Raji (cell line): ENCODE results near the gene SLC39A10.

Experiments
- POLR2A ChIP-seq: IDR thresholded peaks from 2 replicates; pipeline ENCODE4 v1.6.1; 2011; ENCODE audit warnings: low read depth, low read length, control low read depth; ENCODE audit not compliant: insufficient read depth

The SLC39A10 gene

DNA sequence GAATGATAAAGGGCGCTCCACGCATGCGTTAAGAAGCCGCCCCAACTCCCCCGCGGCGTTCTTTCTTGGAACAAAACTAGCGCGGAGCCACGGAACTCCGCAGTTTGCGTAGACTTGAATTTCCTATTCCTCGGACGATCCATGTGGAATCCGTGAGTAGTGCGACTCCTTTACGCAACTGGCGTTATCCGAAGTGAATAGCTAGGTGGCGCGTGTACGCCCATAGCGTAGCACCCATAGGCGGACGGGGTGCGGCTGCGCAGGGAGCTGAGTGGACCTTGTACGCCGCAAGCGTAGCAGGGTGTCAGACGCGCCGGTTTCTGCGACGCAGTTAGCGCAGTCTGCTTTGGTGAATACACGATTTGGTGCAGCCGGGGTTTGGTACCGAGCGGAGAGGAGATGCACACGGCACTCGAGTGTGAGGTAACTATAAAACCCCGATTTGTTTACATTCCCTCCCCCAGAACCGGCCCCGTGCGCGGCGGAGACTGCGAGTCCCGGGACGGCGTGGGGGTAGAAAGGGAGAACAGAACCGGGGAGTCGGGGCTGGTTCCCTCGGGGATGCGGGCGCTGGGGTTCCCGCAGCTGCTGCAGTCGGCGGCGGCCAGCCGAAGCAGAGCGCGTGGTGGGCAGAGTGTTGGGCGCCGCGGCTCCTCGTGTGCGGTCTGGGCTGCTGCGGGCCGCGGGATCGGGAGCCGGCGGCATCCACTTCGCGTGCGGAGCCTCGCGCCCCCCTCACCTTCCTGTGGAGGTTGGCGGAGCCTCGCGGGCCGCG lies at the start of gene SLC39A10:
TSS of gene SLC39A10 (plus strand) at position 368 of the 775 bp plus-strand sequence. CDS start 22,817 bp downstream, outside the sequence.
- TF ChIP-seq POLR2A = peak; percentile 84

- no peak for TF ChIP-seq POLR2A
These were observed 48.1 kb upstream of the SLC39A10 start for GRCh38 chr2:195608768-195609454.

- TF ChIP-seq POLR2A = no peak
These were observed 46.3 kb upstream of the SLC39A10 start for GRCh38 chr2:195610717-195611116.

GRCh38 chr2:195612611-195613495 lies 44.2 kb upstream of the SLC39A10 start:
- TF ChIP-seq POLR2A = no peak

DNA sequence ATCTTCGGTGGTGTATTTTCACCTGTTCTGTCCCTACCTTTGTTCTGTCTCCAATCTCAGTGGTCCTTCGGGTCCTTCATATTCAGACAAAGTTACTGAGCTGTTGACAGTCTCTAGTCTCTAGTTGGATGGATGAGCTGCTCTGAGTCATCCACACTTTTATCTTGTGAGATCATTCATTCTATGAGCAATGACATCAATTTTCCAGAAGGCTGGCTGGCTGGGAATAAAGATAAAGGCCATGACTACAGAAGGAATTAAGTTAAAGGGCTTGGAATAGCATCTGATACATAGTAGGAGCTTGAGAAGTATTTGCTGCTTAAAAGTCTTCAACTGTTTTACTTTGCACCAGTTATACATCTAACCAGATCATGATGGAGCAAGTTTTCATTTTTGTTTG lies 43.1 kb upstream of the SLC39A10 start:
- TF ChIP-seq POLR2A = no peak

DNA sequence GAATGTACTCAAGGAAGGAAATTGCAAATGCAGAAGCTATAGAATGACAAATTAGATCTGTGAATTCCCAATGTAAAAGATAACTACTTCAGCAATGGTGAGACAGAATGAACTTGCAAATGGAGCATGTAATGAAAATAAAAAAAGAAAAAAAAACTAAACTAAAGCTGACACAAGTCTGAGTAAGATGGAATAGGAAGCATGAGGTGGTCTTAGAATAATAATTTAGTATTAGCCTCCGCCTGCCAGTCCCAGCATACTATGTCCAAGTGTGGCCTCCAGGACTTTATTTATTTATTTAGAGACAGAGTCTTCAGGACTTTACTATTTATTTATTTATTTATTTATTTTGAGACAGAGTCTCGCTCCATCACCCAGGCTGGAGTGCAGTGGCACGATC lies 37.4 kb upstream of the SLC39A10 start:
- no peak for TF ChIP-seq POLR2A

DNA sequence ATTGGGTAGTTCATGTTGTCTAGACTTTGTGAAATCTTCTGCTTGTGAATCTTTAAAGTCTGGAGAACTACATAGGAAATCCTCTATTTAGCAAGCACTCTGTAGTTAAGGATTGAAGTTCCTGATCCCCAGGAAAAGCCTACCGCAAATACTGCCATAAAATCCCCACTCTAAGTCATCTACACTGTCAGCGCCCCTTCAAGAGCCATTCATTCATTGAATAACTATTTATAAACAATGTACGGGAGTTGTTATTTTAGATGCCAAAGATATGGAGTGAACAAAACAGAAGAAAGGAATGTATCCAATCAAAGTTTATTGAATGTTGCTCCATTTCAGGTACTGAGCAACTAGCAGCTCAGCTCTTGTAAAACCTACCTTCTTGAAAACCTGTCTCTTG lies 36.5 kb upstream of the SLC39A10 start:
- TF ChIP-seq POLR2A = no peak

DNA sequence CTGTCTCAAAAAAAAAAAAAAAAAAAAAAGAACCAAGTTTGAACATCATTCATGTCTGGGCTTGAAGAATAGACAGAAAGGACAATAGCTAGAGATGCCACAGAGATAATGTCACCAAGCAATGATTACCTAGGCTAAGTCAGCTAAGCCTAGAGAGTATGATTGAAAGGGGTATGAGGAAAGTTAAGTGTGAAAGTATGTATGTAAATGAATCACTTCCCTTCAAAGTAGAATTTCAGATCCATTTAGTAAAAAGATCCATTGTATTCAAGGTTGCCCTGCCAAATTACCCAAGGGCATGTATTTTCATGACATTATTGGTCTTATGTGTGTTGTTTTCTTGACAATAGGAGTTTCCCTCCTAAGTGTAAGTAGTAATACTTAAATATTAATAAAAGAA lies 34.1 kb upstream of the SLC39A10 start:
- TF ChIP-seq POLR2A = no peak

DNA sequence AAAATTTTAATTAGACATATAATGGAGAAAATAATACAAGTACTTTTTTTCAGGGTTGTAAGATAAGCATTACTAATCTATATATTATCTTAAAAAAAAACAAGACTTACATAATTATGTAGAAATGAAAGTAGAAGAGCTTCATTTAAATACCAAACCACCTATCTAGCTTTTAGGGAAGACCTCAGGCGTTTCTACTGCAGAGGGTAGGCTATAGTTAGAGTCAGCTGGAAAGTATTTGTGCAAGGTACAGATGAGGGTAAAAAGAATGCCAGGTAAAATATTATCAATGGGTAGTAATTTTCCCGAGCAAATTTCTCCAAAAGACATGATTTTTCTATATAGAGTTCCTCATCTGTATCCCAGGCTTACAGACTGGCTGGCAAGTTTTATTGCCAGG lies 30.5 kb upstream of the SLC39A10 start:
- TF ChIP-seq POLR2A = no peak

- TF ChIP-seq POLR2A = no peak
These were observed 28.4 kb upstream of the SLC39A10 start for GRCh38 chr2:195628666-195629065.

GRCh38 chr2:195632856-195633572 lies 24.0 kb upstream of the SLC39A10 start:
- no peak for TF ChIP-seq POLR2A

DNA sequence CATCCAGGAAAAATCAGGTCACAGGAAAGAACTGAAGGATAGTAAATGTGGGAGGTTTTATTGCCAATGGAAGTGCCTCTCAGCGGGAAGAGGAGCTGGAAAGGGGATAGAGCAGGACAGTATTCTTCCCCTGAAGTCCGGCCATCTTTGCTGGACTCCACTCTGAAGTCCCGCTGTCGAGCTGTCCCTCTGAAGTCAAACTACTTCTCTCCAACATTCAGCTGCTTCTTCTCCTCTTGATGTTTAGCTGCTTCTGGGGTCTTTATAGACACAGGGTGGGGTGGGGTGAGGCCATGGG lies 23.5 kb upstream of the SLC39A10 start:
- no peak for TF ChIP-seq POLR2A

DNA sequence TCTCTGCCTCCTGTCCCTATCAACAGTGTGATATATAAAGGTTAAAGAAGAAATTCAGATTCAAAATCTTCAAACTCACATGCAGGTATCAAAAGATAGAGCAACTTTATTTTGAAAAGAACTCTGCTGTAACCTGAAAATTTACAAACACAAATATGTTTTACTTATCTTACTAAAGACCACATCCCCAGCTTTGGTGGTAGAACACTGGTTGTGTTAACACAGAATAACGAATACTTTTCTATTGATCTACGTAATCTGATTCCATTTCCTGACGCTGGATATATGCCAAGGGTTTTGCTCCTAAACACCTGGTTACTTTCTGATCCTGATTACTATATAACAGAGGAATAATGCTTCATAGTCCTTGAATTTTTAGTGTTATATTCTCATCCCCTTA lies 23.1 kb upstream of the SLC39A10 start:
- TF ChIP-seq POLR2A = no peak

GRCh38 chr2:195636890-195637289 lies 20.1 kb upstream of the SLC39A10 start:
- no peak for TF ChIP-seq POLR2A

GRCh38 chr2:195638750-195639149 lies 18.3 kb upstream of the SLC39A10 start:
- no peak for TF ChIP-seq POLR2A

DNA sequence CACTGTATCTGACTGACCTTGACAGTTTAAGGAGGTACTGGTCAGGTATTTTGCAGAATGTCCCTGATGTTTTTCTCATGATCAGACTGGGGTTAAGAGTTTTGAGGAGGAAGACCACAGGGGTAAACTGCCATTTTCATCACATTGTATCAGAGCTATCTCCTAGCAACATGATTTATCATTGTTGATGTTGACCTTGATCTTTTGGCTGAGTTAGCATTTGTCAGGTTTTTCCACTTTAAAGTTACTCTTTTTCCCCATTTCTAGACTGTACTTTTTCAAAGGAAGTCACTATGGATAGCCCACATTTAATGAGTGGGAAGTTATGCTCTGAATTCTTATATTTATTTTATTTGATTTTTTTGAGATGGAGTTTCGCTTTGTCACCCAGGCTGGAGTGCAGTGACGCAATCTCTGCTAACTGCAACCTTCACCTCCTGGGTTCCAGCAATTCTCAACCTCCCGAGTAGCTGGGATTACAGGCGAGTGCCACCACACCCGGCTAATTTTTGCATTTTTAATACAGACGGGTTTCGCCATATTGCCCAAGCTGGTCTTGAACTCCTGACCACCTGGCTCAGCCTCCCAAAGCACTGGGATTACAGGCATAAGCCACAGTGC lies 17.7 kb upstream of the SLC39A10 start:
- no peak for TF ChIP-seq POLR2A
